ENCODE results near the gene IKZF3. TPM values are rescaled to one million over a fixed set of nuclear protein-coding genes. Genes with fewer than 3 reads are reported as not detected.
"Not testable (repeated sequence)": the region's sequence is repeated elsewhere in the genome, so short reads cannot be mapped to it uniquely, and the experiment has no call there.

Gene IKZF3
- total and polyA plus RNA-seq, 4 donors, result 0.03 to 2.8 (median 1.2) TPM

DNA sequence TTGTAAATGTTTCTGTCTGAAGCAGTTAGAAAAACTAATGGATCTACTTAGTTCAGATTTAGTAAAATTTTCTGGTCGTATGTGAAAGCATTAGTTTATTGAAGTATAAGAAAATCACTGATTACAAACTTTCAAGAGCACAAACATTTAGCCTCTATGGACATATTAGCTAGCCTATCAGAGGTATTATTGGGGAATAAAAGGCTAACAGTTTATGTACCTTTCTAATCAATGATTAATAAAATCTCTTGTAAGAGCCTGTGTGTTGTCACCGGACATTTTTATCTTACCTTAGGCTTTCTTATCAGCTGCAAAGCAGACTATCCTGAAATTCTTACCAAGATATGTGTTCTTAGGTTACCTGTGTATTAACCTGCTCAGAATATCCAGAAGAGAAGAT, 25.1 kb upstream of the IKZF3 start:
- Histone ChIP-seq H3K27ac (ENCODE audit: low read depth in 1 of 2, low read length in 2 of 2) (no peak overlapping the region), H3K4me3 (ENCODE audit: low read length in 2 of 2) (no peak overlapping the region), H3K27me3 (ENCODE audit: control insufficient read depth in 1 of 2, insufficient read depth in 2 of 2, low read length in 1 of 2) (peaks cover 0 to 2% of the 10 kb centered on the region in 2 donors), H3K4me1 (ENCODE audit: control insufficient read depth in 1 of 2, insufficient read depth in 2 of 2, low read length in 2 of 2) (no peaks in the 10 kb centered on the region), H3K36me3 (ENCODE audit: control insufficient read depth in 1 of 2, insufficient read depth in 2 of 2, low read length in 1 of 2) (no peaks in the 10 kb centered on the region), H3K9me3 (ENCODE audit: control insufficient read depth, low read length) (peaks cover 3% of the 10 kb centered on the region)
- 26 to 51% methylated on average over 2 of the region's 2 CpGs for WGBS, 2 donors
- DNase-seq, result no peak
- ATAC-seq (ENCODE audit: low FRiP score), result no peak
- intact Hi-C loops (cut with DNase I), result no loop called here

- Histone ChIP-seq H3K4me3 (ENCODE audit: low read length in 2 of 2) (no peak overlapping the region), H3K27me3 (ENCODE audit: control insufficient read depth in 1 of 2, insufficient read depth in 2 of 2, low read length in 1 of 2) (no peaks in the 10 kb centered on the region), H3K4me1 (ENCODE audit: control insufficient read depth in 1 of 2, insufficient read depth in 2 of 2, low read length in 2 of 2) (no peaks in the 10 kb centered on the region), H3K27ac (ENCODE audit: low read depth in 1 of 2, low read length in 2 of 2) (no peak overlapping the region), H3K9me3 (ENCODE audit: control insufficient read depth, low read length) (peaks cover 3% of the 10 kb centered on the region), H3K36me3 (ENCODE audit: control insufficient read depth in 1 of 2, insufficient read depth in 2 of 2, low read length in 1 of 2) (no peaks in the 10 kb centered on the region)
- no peak for ATAC-seq (ENCODE audit: low FRiP score)
- intact Hi-C loops (cut with DNase I), result no loop called here
- no peak for DNase-seq
Observed at GRCh38 chr17:39887078-39887477, 23.0 kb upstream of the IKZF3 start.

DNA sequence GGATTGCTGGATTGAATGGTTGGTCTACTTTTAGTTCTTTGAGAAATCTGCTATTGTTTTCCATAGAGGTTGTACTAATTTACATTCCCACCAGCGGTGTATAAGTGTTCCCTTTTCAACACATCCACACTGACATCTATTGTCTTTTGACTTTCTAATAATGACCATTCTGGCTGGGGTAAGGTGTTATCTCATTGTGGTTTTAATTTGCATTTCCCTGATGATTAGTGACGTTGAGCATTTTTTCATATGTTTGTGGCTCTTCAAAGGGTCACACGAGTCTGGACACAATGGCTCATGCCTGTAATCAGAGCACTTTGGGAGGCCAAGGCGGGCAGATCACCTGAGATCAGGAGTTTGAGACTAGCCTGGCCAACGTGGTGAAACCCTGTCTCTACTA, 22.0 kb upstream of the IKZF3 start:
- H3K4me3 ChIP-seq (ENCODE audit: low read length in 2 of 2); intact Hi-C loops (cut with DNase I); H3K9me3 ChIP-seq (ENCODE audit: control insufficient read depth, low read length); ATAC-seq (ENCODE audit: low FRiP score); H3K27ac ChIP-seq (ENCODE audit: low read depth in 1 of 2, low read length in 2 of 2); H3K27me3 ChIP-seq (ENCODE audit: control insufficient read depth in 1 of 2, insufficient read depth in 2 of 2, low read length in 1 of 2); H3K36me3 ChIP-seq (ENCODE audit: control insufficient read depth in 1 of 2, insufficient read depth in 2 of 2, low read length in 1 of 2); H3K4me1 ChIP-seq (ENCODE audit: control insufficient read depth in 1 of 2, insufficient read depth in 2 of 2, low read length in 2 of 2); DNase-seq: not testable (repeated sequence)
- 71 to 77% methylated on average over 5 of the region's 5 CpGs for WGBS, 2 donors

GRCh38 chr17:39872751-39873150, 8.6 kb upstream of the IKZF3 start:
- DNase-seq (no peak), ATAC-seq (ENCODE audit: low FRiP score) (no peak)
- H3K27ac ChIP-seq (ENCODE audit: low read depth in 1 of 2, low read length in 2 of 2), result no peak overlapping the region
- H3K27me3 ChIP-seq (ENCODE audit: control insufficient read depth in 1 of 2, insufficient read depth in 2 of 2, low read length in 1 of 2), result no peaks in the 10 kb centered on the region
- intact Hi-C loops (cut with DNase I), result loop anchor here (10.0 kb wide), 2 partner anchors 102 to 112 kb away; partner anchors contain the start of gene PSMD3 (in 1 of the 2)
- H3K9me3 ChIP-seq (ENCODE audit: control insufficient read depth, low read length), result no peaks in the 10 kb centered on the region
- WGBS, 2 donors, result 80 to 87% methylated on average over 2 of the region's 2 CpGs
- no peaks in the 10 kb centered on the region for H3K36me3 ChIP-seq (ENCODE audit: control insufficient read depth in 1 of 2, insufficient read depth in 2 of 2, low read length in 1 of 2)
- H3K4me3 ChIP-seq (ENCODE audit: low read length in 2 of 2), result no peak overlapping the region
- H3K4me1 ChIP-seq (ENCODE audit: control insufficient read depth in 1 of 2, insufficient read depth in 2 of 2, low read length in 2 of 2), result no peaks in the 10 kb centered on the region

- ATAC-seq (ENCODE audit: low FRiP score), result no peak
- H3K27ac ChIP-seq (ENCODE audit: low read depth in 1 of 2, low read length in 2 of 2), result no peak overlapping the region
- DNase-seq, result no peak
- no peak overlapping the region for H3K4me3 ChIP-seq (ENCODE audit: low read length in 2 of 2)
- WGBS, 2 donors, result 63 to 74% methylated on average over 2 of the region's 2 CpGs
- H3K27me3 ChIP-seq (ENCODE audit: control insufficient read depth in 1 of 2, insufficient read depth in 2 of 2, low read length in 1 of 2), result no peaks in the 10 kb centered on the region
- intact Hi-C loops (cut with DNase I), result loop anchor here (10.0 kb wide), 2 partner anchors 103 to 113 kb away; partner anchors contain the start of gene PSMD3 (in 1 of the 2)
- no peaks in the 10 kb centered on the region for H3K4me1 ChIP-seq (ENCODE audit: control insufficient read depth in 1 of 2, insufficient read depth in 2 of 2, low read length in 2 of 2)
- H3K36me3 ChIP-seq (ENCODE audit: control insufficient read depth in 1 of 2, insufficient read depth in 2 of 2, low read length in 1 of 2), result no peaks in the 10 kb centered on the region
- no peaks in the 10 kb centered on the region for H3K9me3 ChIP-seq (ENCODE audit: control insufficient read depth, low read length)
Observed at GRCh38 chr17:39871801-39872200, 7.7 kb upstream of the IKZF3 start.

- no peak overlapping the region for H3K4me3 ChIP-seq (ENCODE audit: low read length in 2 of 2)
- H3K27me3 ChIP-seq (ENCODE audit: control insufficient read depth in 1 of 2, insufficient read depth in 2 of 2, low read length in 1 of 2), result no peaks in the 10 kb centered on the region
- H3K27ac ChIP-seq (ENCODE audit: low read depth in 1 of 2, low read length in 2 of 2), result no peak overlapping the region
- ATAC-seq (ENCODE audit: low FRiP score) (no peak), DNase-seq (no peak)
- 95 to 100% methylated on average over 1 of the region's 1 CpG for WGBS, 2 donors
- no peaks in the 10 kb centered on the region for H3K9me3 ChIP-seq (ENCODE audit: control insufficient read depth, low read length)
- H3K4me1 ChIP-seq (ENCODE audit: control insufficient read depth in 1 of 2, insufficient read depth in 2 of 2, low read length in 2 of 2), result no peaks in the 10 kb centered on the region
- no peaks in the 10 kb centered on the region for H3K36me3 ChIP-seq (ENCODE audit: control insufficient read depth in 1 of 2, insufficient read depth in 2 of 2, low read length in 1 of 2)
- intact Hi-C loops (cut with DNase I), result loop anchor here (10.0 kb wide), 2 partner anchors 104 to 114 kb away; partner anchors contain the start of gene PSMD3 (in 1 of the 2)
Observed at GRCh38 chr17:39870776-39871175, 6.7 kb upstream of the IKZF3 start.

GRCh38 chr17:39868554-39868942, 4.4 kb upstream of the IKZF3 start:
- 71 to 78% methylated on average over 17 of the region's 17 CpGs for WGBS, 2 donors
- no peaks in the 10 kb centered on the region for H3K4me1 ChIP-seq (ENCODE audit: control insufficient read depth in 1 of 2, insufficient read depth in 2 of 2, low read length in 2 of 2)
- no peaks in the 10 kb centered on the region for H3K36me3 ChIP-seq (ENCODE audit: control insufficient read depth in 1 of 2, insufficient read depth in 2 of 2, low read length in 1 of 2)
- no peak overlapping the region for H3K27ac ChIP-seq (ENCODE audit: low read depth in 1 of 2, low read length in 2 of 2)
- ATAC-seq (ENCODE audit: low FRiP score) (no peak), DNase-seq (no peak)
- no peaks in the 10 kb centered on the region for H3K27me3 ChIP-seq (ENCODE audit: control insufficient read depth in 1 of 2, insufficient read depth in 2 of 2, low read length in 1 of 2)
- no peaks in the 10 kb centered on the region for H3K9me3 ChIP-seq (ENCODE audit: control insufficient read depth, low read length)
- intact Hi-C loops (cut with DNase I), result loop anchor here in 1 of 2 donors (10.0 kb wide), 1 partner anchor 96 kb away; the partner anchor contains the start of gene GSDMA
- no peak overlapping the region for H3K4me3 ChIP-seq (ENCODE audit: low read length in 2 of 2)

GRCh38 chr17:39867880-39868553, 3.9 kb upstream of the IKZF3 start, which contains the start of gene ZPBP2:
Gene ZPBP2, plus strand, starts transcription at chr17:39868202. Its CDS starts 153 bp downstream, at chr17:39868355.
- Histone ChIP-seq H3K36me3 (ENCODE audit: control insufficient read depth in 1 of 2, insufficient read depth in 2 of 2, low read length in 1 of 2) (no peaks in the 10 kb centered on the region), H3K27ac (ENCODE audit: low read depth in 1 of 2, low read length in 2 of 2) (no peak within 1 kb of the TSS), H3K4me3 (ENCODE audit: low read length in 2 of 2) (no peak within 1 kb of the TSS), H3K4me1 (ENCODE audit: control insufficient read depth in 1 of 2, insufficient read depth in 2 of 2, low read length in 2 of 2) (no peaks in the 10 kb centered on the region), H3K27me3 (ENCODE audit: control insufficient read depth in 1 of 2, insufficient read depth in 2 of 2, low read length in 1 of 2) (no peaks in the 10 kb centered on the region), H3K9me3 (ENCODE audit: control insufficient read depth, low read length) (no peaks in the 10 kb centered on the region)
- ATAC-seq (ENCODE audit: low FRiP score) (no peak), DNase-seq (no peak)
- intact Hi-C loops (cut with DNase I), result loop anchor here in 1 of 2 donors (10.0 kb wide), 1 partner anchor 97 kb away; the partner anchor contains the start of gene GSDMA
- WGBS, 2 donors, result 17 to 23% methylated on average over 65 to 67 of the region's 67 CpGs
